GM18519 (cell line): ENCODE data around the gene DDX23.

Experiments used
- ATAC-seq: cut with Tn5 transposase; IDR thresholded peaks from one replicate; pipeline ENCODE4 v1.9.1; 2021; ENCODE audit warnings: mild to moderate bottlenecking, moderate library complexity; ENCODE audit not compliant: unreplicated experiment, low FRiP score

Gene DDX23

DNA sequence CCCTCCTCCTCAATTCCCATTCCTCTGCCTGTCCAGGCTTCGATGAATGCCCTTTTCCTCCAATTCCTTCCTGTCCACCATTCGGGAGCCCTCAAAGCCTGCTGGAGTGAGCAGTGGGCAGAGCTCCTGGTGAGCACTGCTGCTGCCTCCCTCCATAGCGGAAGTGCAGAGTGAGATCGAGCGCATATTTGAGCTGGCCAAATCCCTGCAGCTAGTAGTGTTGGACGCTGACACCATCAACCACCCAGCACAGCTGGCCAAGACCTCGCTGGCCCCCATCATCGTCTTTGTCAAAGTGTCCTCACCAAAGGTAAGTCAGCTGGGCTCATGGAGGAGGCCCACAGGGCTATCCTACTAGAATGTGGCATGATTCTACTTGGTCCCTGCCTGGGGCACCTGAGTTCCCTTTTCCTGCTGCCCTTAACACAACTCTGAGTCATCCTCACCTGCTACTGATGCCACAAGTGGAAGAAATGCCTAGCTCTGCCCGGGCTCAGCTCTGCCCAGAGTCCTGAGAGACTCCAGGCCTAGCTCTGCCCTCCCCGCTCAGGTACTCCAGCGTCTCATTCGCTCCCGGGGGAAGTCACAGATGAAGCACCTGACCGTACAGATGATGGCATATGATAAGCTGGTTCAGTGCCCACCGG is 25.6 kb downstream of the DDX23 start:
- no peak for ATAC-seq

DNA sequence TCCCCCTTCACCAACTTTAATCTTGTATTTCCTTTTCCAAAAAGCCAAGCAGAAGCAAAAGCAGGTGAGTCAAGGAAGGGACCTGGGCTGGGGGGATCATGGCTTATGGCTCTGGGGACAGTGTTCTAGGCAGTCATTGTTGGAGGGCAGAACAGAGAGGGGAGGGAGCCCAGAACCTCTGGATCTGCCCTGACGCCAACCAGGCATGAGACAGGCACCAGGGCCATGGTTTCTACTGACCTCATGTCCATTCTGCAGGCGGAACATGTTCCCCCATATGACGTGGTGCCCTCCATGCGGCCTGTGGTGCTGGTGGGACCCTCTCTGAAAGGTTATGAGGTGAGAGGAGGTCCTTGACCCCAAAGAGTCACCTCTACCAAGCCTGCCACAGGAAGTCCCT is 27.1 kb downstream of the DDX23 start:
- no peak for ATAC-seq

GRCh38 chr12:48824112-48824511 is 27.9 kb downstream of the DDX23 start:
- no peak for ATAC-seq

DNA sequence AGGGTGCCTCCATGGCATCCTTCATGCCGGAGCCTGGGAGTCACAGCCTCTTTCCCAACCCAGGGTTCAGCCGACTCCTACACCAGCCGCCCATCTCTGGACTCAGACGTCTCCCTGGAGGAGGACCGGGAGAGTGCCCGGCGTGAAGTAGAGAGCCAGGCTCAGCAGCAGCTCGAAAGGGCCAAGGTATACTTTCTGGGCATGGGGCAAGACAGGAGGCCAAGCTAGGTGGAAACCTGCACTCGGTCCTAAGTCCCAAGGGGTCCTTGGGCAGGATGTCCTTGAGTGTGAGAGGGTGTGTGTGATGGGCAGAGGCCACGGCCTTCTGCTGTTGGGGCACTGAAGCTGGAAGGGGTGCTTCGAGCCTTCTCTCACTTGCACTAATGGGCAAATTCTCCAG is 28.7 kb downstream of the DDX23 start:
- ATAC-seq: no peak

DNA sequence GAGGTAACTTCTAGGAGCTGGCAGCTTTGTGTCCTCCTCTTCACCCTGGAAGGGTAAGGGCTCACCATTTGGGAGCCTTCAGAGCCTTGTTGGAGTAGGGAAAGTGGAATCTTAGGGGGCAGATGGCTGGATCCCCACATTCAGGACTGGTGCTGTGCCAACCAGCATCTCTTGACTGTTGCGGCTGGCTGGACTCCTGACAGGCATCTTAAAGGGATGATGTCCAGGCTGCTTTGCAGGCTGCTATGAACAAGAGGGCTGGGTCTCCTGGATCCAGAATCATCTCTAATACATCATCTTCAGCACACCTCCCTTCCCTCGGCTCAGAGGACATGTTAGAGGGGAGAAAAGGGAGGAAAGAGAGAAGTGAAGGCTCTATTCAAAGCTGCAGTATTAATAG is 29.3 kb downstream of the DDX23 start:
- no peak for ATAC-seq

GRCh38 chr12:48822139-48822538 is 29.8 kb downstream of the DDX23 start:
- ATAC-seq: no peak

GRCh38 chr12:48819986-48820725 is 31.8 kb downstream of the DDX23 start:
- no peak for ATAC-seq

DNA sequence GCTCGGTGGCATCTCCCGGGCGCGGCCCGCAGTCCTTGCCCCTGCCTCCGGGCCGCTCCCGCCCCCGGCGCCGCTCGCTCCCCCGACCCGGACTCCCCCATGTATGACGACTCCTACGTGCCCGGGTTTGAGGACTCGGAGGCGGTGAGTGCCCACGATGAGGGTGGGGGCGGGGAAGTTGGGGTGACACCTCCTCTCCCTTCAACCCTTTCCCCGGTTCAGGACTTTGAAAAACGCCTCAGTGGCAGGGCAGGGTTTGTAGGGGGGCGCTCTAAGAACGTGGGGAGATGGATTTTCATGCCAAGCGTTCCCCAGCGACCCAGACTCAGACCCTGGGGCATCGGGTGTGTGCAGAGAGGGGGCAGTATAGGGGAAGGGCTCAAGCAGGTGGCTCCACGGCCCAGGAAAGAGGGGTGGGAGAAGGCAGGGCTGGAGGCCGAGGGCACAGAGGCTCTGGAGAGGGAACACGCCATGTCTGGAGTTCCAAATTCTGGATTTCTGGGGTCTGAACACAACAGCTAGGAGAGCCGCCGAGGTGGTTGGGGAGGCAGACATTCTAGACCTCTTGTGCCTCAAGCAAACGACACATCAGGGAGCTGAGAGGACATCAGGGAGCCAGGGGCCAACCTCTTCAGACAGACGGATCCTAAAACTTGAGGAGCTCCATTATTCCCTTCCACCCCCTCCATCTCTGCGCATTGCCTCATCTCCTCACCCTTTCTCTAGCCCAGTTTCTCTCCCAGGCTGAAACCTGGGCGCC is 33.0 kb downstream of the DDX23 start:
- ATAC-seq: no peak

GRCh38 chr12:48817873-48818830 is 33.8 kb downstream of the DDX23 start, which contains the start of gene CACNB3:
CACNB3 (plus strand) TSS chr12:48818496; CDS start chr12:48818930, 434 bp downstream.
- ATAC-seq: no peak

GRCh38 chr12:48816143-48816854 is 35.7 kb downstream of the DDX23 start:
- no peak for ATAC-seq

DNA sequence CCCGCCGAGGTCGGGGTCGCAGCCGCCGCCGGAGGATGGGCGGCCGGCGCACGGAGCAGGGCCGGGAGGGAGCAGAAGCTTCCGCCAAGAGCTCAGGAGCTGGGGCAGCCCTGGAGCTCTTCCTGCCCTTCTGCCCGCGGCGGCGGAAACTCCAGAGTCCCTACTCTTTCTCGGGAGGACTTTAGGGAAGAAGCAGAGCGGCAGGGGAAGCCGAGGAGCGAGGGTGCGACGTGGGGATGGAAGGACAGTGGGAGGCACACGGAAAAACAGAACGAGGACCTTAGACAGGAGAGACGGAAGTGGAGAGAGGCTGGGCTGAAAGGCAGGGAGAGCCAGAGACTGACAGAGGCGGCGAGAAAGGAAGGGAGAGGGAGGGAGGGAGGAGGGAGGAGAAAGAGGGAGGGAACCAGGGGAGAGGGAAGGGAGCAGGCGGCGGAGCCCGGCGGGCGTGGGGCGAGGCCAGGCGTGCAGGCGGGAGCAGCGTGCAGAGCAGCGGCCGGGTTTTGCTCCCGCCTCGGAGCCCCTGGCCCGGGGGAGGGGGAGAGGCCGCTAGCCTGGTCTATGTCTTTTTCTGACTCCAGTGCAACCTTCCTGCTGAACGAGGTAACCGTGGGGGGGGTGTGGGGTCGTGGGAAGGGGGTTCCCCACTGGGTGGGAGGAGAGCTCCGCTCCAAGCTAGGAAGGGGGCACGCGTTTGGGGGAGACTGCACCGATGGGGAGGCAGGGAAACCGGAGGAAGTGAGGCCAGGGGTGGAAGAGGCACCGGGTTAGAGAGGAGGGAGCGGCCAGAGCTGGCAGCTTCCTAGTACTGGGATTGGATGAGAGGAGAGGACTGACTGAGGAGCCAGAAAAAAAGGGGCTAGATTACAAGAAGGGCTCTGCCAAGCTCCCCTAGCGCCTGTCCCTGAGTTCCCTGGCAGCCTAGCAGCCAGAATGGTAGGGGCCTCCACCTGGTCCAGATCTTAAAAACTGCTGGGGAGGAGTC is 36.5 kb downstream of the DDX23 start:
- no peak for ATAC-seq

- ATAC-seq: no peak
Observed at GRCh38 chr12:48814262-48815125, 37.5 kb downstream of the DDX23 start.

- ATAC-seq: no peak
Observed at GRCh38 chr12:48813465-48814261, 38.3 kb downstream of the DDX23 start.

- ATAC-seq: no peak
Observed at GRCh38 chr12:48812389-48812788, 39.6 kb downstream of the DDX23 start.

DNA sequence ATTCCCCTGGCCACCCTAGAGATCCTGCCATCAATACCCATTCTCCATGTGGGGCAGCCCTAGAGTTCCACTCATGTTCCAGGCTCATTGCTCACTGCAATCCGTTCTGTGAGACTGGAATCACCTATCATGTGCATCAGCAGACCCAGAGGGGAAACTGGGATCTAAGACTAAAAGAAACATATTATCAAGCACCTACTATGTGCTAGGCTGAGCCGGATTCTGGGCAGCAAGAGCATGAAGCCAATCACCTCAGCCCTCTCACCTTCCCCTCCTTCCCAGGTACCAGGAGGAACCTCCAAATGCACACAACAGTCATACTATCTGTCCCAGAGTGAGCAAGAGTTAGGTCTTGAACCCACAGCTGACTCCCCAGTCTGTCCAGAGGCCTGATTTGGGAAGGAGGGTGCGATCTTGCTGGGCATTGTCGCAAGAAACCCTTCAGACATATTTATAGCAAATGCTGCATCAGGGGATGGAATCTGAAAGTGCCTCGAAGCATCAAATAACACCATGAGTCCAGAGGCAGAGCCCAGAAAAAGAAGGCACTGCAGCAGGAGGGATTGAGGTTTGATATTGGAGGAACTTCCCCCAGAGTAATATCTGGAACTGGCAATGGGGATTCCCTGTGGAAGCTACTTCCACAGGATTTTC is 40.4 kb downstream of the DDX23 start:
- ATAC-seq: no peak

DNA sequence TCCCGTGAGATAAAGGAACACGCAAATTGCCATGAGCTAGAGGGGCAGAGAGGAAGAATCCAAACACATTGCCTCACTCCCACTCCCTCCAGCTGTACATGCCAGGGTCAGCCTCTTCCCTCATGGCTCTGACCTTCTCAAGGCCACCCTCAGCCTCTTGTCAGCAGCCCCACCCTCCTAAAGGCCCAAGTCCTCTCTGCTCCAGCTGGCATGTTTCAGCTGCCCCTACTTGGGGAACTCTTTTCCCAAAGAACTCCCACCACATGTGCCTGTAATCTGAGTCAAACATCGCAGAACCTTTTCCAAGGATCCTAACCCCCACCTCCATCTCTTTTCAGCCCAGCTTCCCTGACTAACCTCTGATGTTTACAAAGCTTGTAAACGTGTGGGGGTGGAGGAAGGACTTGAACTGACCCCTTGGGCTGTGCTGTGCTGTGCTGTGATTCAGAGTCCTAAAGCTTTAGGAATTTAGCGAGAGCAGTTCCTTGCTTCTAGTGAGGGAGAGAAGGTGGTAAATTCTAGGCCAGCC is 41.0 kb downstream of the DDX23 start:
- no peak for ATAC-seq
